ENCODE data around the gene THBS1. TPM values are rescaled to one million over a fixed set of nuclear protein-coding genes. Genes with fewer than 3 reads are reported as not detected.

Gene THBS1
- total and polyA plus RNA-seq, 8 donors = 126 to 570 (median 178) TPM

DNA sequence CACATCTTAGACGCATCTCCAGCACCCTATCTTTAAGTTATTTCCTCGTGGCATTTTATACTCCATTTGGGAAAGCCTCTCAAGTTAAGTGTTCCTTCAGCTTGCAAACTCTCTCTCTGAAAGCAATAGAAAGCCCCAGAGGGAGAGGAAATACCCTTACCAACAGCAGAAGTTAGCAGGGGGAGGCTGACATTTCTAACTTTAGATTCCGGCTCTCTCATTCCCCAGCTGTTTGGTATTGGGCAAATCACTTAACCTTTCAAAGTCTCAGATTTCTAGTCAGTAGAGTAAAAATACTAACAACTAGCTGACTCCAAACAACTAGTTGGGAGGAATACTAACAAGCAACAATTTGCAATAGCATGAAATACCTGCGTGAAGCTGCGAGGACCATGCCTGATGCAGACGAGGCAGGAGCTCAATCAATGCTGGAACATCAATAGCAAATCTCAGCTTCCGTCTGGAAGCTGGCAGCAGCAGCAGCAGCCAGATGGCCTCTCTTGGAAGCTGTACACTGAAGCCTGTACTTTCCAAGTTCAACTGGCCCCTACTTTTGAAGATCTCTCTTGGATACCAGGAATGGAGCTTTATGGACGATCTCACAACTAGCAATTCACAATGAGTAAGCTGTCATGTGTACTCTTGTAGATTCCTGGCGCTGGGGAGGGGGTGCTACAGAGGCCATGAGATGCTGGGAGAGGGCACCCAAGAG, 47.8 kb downstream of the THBS1 start:
- intact Hi-C loops (cut with DNase I) = no loop called here
- DNase-seq = peak in 1 of 4 donors; percentile 61

DNA sequence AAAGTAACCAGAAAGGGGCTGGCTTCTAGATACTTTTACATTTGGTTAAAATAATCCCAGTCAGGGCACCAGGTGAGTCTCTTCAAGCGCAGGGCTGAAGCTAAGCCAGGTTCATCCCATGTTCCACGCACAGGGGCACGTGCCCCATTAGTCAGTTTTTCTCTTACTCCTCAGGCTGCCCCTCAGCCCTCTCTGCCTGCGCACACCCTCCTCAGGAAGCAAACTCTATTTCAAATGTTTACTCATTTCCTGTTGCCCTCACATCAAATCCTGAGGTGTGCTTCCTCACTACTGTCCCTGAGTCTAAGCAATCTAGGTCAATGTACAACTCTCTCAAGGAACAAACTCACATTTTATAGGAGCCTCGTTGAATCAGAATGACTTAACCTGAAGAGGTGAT, 48.5 kb downstream of the THBS1 start:
- DNase-seq = no peak
- no peak overlapping the region for H3K27ac ChIP-seq
- intact Hi-C loops (cut with DNase I) = no loop called here

More for the DNA sequence above, 47.8 kb downstream of the THBS1 start:
- no peak for ATAC-seq
- Histone ChIP-seq H3K36me3 (no peaks in the 10 kb centered on the region), H3K4me3 (no peak overlapping the region), H3K27me3 (no peaks in the 10 kb centered on the region), H3K27ac (no peak overlapping the region), H3K9me3 (no peaks in the 10 kb centered on the region), H3K4me1 (peaks cover 2 to 30% of the 10 kb centered on the region in 2 donors)
- TF ChIP-seq, protein P1, sequence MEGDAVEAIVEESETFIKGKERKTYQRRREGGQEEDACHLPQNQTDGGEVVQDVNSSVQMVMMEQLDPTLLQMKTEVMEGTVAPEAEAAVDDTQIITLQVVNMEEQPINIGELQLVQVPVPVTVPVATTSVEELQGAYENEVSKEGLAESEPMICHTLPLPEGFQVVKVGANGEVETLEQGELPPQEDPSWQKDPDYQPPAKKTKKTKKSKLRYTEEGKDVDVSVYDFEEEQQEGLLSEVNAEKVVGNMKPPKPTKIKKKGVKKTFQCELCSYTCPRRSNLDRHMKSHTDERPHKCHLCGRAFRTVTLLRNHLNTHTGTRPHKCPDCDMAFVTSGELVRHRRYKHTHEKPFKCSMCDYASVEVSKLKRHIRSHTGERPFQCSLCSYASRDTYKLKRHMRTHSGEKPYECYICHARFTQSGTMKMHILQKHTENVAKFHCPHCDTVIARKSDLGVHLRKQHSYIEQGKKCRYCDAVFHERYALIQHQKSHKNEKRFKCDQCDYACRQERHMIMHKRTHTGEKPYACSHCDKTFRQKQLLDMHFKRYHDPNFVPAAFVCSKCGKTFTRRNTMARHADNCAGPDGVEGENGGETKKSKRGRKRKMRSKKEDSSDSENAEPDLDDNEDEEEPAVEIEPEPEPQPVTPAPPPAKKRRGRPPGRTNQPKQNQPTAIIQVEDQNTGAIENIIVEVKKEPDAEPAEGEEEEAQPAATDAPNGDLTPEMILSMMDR (IDR thresholded peaks at IDR 0.05) = no peak

DNA sequence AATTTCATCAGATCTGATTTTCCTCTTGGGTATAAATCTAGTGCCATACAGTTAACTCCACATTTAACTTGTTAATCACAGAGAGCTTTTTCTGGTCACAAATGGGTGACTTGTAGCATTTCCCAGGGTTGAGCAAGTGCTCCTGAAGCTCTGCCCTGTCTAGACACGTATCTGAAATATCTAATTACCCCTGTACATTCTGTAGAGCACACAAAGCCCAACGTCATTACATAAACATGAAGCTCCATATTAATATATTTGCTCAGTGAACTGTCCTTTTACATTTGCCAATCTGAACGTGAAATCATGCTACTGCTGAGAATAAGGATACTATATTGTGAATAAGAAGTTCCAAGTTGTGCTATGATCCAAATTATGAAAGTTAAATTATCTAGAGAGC, 49.0 kb downstream of the THBS1 start:
- TF ChIP-seq, protein P1 (IDR thresholded peaks at IDR 0.05) = no peak
- H3K27ac ChIP-seq = no peak overlapping the region
- no peak overlapping the region for H3K4me3 ChIP-seq
- H3K36me3 ChIP-seq = no peaks in the 10 kb centered on the region
- peaks cover 2 to 20% of the 10 kb centered on the region in 2 donors for H3K4me1 ChIP-seq
- ATAC-seq = no peak
- H3K27me3 ChIP-seq = no peaks in the 10 kb centered on the region
- no peaks in the 10 kb centered on the region for H3K9me3 ChIP-seq
- intact Hi-C loops (cut with DNase I) = no loop called here
- no peak for DNase-seq

More for the DNA sequence above, 48.5 kb downstream of the THBS1 start:
- H3K36me3 ChIP-seq = no peaks in the 10 kb centered on the region
- no peaks in the 10 kb centered on the region for H3K9me3 ChIP-seq
- no peak overlapping the region for H3K4me3 ChIP-seq
- TF ChIP-seq, protein P1 (IDR thresholded peaks at IDR 0.05) = no peak
- ATAC-seq = no peak
- no peaks in the 10 kb centered on the region for H3K27me3 ChIP-seq
- peaks cover 2 to 25% of the 10 kb centered on the region in 2 donors for H3K4me1 ChIP-seq

DNA sequence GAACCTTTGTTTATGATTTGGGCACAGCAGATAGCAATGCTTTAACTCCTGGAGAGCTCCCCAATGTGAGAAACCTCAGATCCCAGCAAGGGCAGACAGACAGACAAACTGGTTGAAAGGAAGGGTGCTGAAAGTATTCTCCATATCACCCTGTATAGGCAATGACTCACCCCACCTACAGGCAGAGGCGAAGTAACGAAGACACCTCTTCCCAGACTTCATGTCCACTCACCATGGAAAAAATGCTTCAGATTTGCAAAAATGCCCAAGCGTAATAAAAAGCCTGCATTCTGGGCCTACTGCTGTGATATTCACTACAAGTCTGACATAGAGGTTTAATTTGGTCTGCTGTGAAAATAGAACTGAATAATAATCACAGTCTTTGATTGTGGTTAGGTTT, 50.5 kb downstream of the THBS1 start:
- Histone ChIP-seq H3K4me3 (no peak overlapping the region), H3K9me3 (no peaks in the 10 kb centered on the region), H3K4me1 (peaks cover 2 to 12% of the 10 kb centered on the region in 2 donors), H3K27ac (no peak overlapping the region), H3K36me3 (no peaks in the 10 kb centered on the region), H3K27me3 (no peaks in the 10 kb centered on the region)
- DNase-seq (no peak), ATAC-seq (no peak)
- TF ChIP-seq, protein P1 (IDR thresholded peaks at IDR 0.05) = no peak
- intact Hi-C loops (cut with DNase I) = no loop called here

DNA sequence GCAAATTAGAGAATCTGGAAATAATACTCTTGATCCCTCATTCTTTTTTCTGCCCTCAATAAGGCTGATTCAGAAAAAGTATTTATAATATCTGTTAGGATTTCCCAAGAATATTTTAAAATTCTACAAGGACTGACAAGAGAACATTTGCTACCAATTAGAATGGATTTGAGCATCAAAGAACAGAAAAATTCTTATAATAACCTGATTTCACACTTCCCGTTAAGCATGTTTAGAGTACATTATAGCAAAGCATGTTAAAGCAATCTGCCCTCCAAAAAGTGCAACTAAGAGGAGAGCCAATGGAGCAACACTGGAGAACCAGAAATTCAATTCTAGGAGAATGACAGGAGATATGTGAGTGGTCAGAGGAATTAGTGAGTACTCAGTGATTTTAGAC, 57.2 kb downstream of the THBS1 start:
- Histone ChIP-seq H3K27ac (no peak overlapping the region), H3K27me3 (no peaks in the 10 kb centered on the region), H3K4me3 (no peak overlapping the region), H3K36me3 (no peaks in the 10 kb centered on the region), H3K9me3 (no peaks in the 10 kb centered on the region), H3K4me1 (no peaks in the 10 kb centered on the region)
- intact Hi-C loops (cut with DNase I) = no loop called here
- DNase-seq (no peak), ATAC-seq (no peak)
- TF ChIP-seq, protein P1 (IDR thresholded peaks at IDR 0.05) = no peak

Data from left lung (tissue), 10 donors.